Brain microvascular endothelial cell (primary cell): Measurements from ENCODE around the gene THAP10.

Experiments
- DNase-seq: peaks from one replicate; pipeline ENCODE4 v3.0.0-alpha.2; 2020
- H3K27ac ChIP-seq: fragments of 250-450 bp; sonication (Bioruptor Pico); 2 replicates; pipeline ENCODE4 v1.5.1; 2020; ENCODE audit warnings: mild to moderate bottlenecking, moderate library complexity
- H3K27me3 ChIP-seq: fragments of 250-450 bp; sonication (Bioruptor Pico); replicated peaks from 2 replicates; pipeline ENCODE4 v1.5.1; 2020; ENCODE audit warnings: mild to moderate bottlenecking
- H3K36me3 ChIP-seq: fragments of 250-450 bp; sonication (Bioruptor Pico); replicated peaks from 2 replicates; pipeline ENCODE4 v1.5.1; 2020; ENCODE audit warnings: mild to moderate bottlenecking
- H3K4me3 ChIP-seq: 2 replicates; pipeline ENCODE4 v1.5.1; 2011; ENCODE audit warnings: low read depth, mild to moderate bottlenecking, control low read depth, low read length, moderate library complexity
- CTCF ChIP-seq: IDR thresholded peaks from 2 replicates; pipeline ENCODE4 v1.5.1; 2011; ENCODE audit warnings: low read depth, mild to moderate bottlenecking, moderate library complexity, low read length, control low read depth, inconsistent platforms; ENCODE audit errors: missing control alignments
- in situ Hi-C: cut with HindIII; loops from 2 replicates; pipeline ENCODE4 v1.10.0; 2017; ENCODE audit warnings: low sequenced_read_pairs, low pct_ligation_motif_present

The THAP10 gene

GRCh38 chr15:70916531-70916930, 24.3 kb upstream of the THAP10 start:
- Histone ChIP-seq H3K27ac (no peak overlapping the region), H3K27me3 (no peaks in the 10 kb centered on the region), H3K36me3 (no peaks in the 10 kb centered on the region), H3K4me3 (no peak overlapping the region)
- in situ Hi-C loops, result no loop called here
- DNase-seq, result no peak
- no peak for TF ChIP-seq CTCF

DNA sequence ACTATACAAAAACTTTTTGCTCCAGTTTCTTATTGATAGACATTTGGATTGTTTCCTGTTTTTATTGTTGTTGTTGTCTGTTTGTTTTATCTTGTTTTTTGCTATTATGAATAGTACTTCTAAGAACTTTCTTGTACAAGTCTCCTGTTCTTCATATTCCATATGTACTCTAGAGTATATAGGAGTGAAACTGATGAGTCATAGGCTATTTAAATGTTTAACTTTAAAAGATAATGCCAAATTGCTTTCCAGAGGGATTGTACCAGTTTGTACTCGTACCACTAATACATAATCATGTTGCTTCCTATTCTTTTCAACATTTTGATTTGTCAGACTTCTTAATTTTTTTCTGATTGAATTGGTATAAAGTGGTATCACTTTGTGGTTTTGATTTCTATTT, 20.0 kb upstream of the THAP10 start:
- no peaks in the 10 kb centered on the region for H3K27me3 ChIP-seq
- H3K27ac ChIP-seq, result no peak overlapping the region
- in situ Hi-C loops, result no loop called here
- H3K36me3 ChIP-seq, result no peaks in the 10 kb centered on the region
- no peak overlapping the region for H3K4me3 ChIP-seq
- no peak for TF ChIP-seq CTCF
- no peak for DNase-seq

GRCh38 chr15:70910958-70911357, 18.7 kb upstream of the THAP10 start:
- Histone ChIP-seq H3K27ac (no peak overlapping the region), H3K36me3 (no peaks in the 10 kb centered on the region), H3K27me3 (no peaks in the 10 kb centered on the region), H3K4me3 (no peak overlapping the region)
- TF ChIP-seq CTCF, result no peak
- no peak for DNase-seq
- in situ Hi-C loops, result no loop called here

- in situ Hi-C loops, result no loop called here
- H3K27ac ChIP-seq, result no peak overlapping the region
- H3K27me3 ChIP-seq, result no peaks in the 10 kb centered on the region
- DNase-seq, result no peak
- no peaks in the 10 kb centered on the region for H3K36me3 ChIP-seq
- TF ChIP-seq CTCF, result peak; percentile 49
- H3K4me3 ChIP-seq, result no peak overlapping the region
Observed at GRCh38 chr15:70907784-70908471, 15.7 kb upstream of the THAP10 start.

DNA sequence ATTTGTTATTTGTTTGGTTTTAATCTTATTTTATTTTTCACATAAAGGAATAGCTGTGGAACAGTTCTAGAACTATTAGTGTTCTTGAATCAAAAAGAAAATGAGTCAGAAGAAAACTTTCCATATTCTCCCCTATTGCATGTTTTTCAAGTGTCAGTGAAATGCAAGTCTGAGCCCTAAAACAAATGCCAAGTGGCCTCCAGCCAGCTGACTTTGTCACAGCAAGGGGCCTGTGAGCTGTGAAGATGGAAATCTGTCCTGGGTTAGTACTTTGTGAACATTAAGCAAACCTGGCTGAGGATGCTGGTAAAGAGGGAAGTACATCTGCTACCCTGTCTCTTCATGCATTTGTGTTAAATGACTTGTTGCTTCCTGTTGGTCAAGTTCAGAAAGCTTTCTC, 14.6 kb upstream of the THAP10 start:
- Histone ChIP-seq H3K36me3 (no peaks in the 10 kb centered on the region), H3K4me3 (no peak overlapping the region), H3K27me3 (no peaks in the 10 kb centered on the region), H3K27ac (no peak overlapping the region)
- in situ Hi-C loops, result no loop called here
- no peak for TF ChIP-seq CTCF
- DNase-seq, result no peak

GRCh38 chr15:70902107-70902506, 9.9 kb upstream of the THAP10 start:
- no peak for TF ChIP-seq CTCF
- Histone ChIP-seq H3K4me3 (no peak overlapping the region), H3K27me3 (no peaks in the 10 kb centered on the region), H3K27ac (peak overlapping the region; percentile 61), H3K36me3 (no peaks in the 10 kb centered on the region)
- DNase-seq, result peak; percentile 85
- in situ Hi-C loops, result no loop called here
